ENCODE measurements around the gene SLC25A38. TPM values are rescaled to one million over a fixed set of nuclear protein-coding genes. Genes with fewer than 3 reads are reported as not detected.
"Not testable (repeated sequence)": the region's sequence is repeated elsewhere in the genome, so short reads cannot be mapped to it uniquely, and the experiment has no call there.

The SLC25A38 gene
- total and polyA plus RNA-seq, 4 donors, result 17.6 to 36.9 (median 29.3) TPM

GRCh38 chr3:39362812-39363211, 20.4 kb upstream of the SLC25A38 start:
- no peaks in the 10 kb centered on the region for H3K4me1 ChIP-seq (ENCODE audit: control insufficient read depth, insufficient read depth, low read length)
- H3K27me3 ChIP-seq (ENCODE audit: control insufficient read depth, insufficient read depth, low read length), result no peaks in the 10 kb centered on the region
- H3K36me3 ChIP-seq (ENCODE audit: control insufficient read depth, insufficient read depth, low read length), result no peaks in the 10 kb centered on the region
- WGBS (ENCODE audit: insufficient coverage), result 83% methylated on average over 1 of the region's 2 CpGs
- no peak for DNase-seq (ENCODE audit: low read depth in 4 of 6, low spot score in 6 of 6)
- no peaks in the 10 kb centered on the region for H3K9me3 ChIP-seq (ENCODE audit: control insufficient read depth, insufficient read depth, low read length)
- H3K4me3 ChIP-seq (ENCODE audit: low read depth, low read length), result no peak overlapping the region
- H3K27ac ChIP-seq (ENCODE audit: low read depth, low read length), result no peak overlapping the region

- not testable (repeated sequence) for H3K36me3 ChIP-seq (ENCODE audit: control insufficient read depth, insufficient read depth, low read length); H3K27ac ChIP-seq (ENCODE audit: low read depth, low read length); H3K9me3 ChIP-seq (ENCODE audit: control insufficient read depth, insufficient read depth, low read length); H3K27me3 ChIP-seq (ENCODE audit: control insufficient read depth, insufficient read depth, low read length); H3K4me1 ChIP-seq (ENCODE audit: control insufficient read depth, insufficient read depth, low read length); H3K4me3 ChIP-seq (ENCODE audit: low read depth, low read length); DNase-seq (ENCODE audit: low read depth in 4 of 6, low spot score in 6 of 6)
- WGBS (ENCODE audit: insufficient coverage), result no CpG with 5 or more reads among the region's 4 CpGs
Observed at GRCh38 chr3:39370450-39370849, 12.7 kb upstream of the SLC25A38 start.

- Histone ChIP-seq H3K27me3 (ENCODE audit: control insufficient read depth, insufficient read depth, low read length) (no peaks in the 10 kb centered on the region), H3K4me1 (ENCODE audit: control insufficient read depth, insufficient read depth, low read length) (no peaks in the 10 kb centered on the region), H3K36me3 (ENCODE audit: control insufficient read depth, insufficient read depth, low read length) (no peaks in the 10 kb centered on the region), H3K27ac (ENCODE audit: low read depth, low read length) (no peak overlapping the region), H3K9me3 (ENCODE audit: control insufficient read depth, insufficient read depth, low read length) (no peaks in the 10 kb centered on the region), H3K4me3 (ENCODE audit: low read depth, low read length) (no peak overlapping the region)
- no peak for DNase-seq (ENCODE audit: low read depth in 4 of 6, low spot score in 6 of 6)
Observed at GRCh38 chr3:39372833-39373232, 10.3 kb upstream of the SLC25A38 start.

GRCh38 chr3:39376959-39377634, 6.1 kb upstream of the SLC25A38 start:
- 38% methylated on average over 3 of the region's 5 CpGs for WGBS (ENCODE audit: insufficient coverage)
- Histone ChIP-seq H3K27ac (ENCODE audit: low read depth, low read length) (no peak overlapping the region), H3K36me3 (ENCODE audit: control insufficient read depth, insufficient read depth, low read length) (no peaks in the 10 kb centered on the region), H3K4me1 (ENCODE audit: control insufficient read depth, insufficient read depth, low read length) (no peaks in the 10 kb centered on the region), H3K27me3 (ENCODE audit: control insufficient read depth, insufficient read depth, low read length) (no peaks in the 10 kb centered on the region), H3K9me3 (ENCODE audit: control insufficient read depth, insufficient read depth, low read length) (no peaks in the 10 kb centered on the region), H3K4me3 (ENCODE audit: low read depth, low read length) (no peak overlapping the region)
- DNase-seq (ENCODE audit: low read depth in 4 of 6, low spot score in 6 of 6), result no peak

GRCh38 chr3:39378088-39378487, 5.1 kb upstream of the SLC25A38 start:
- DNase-seq (ENCODE audit: low read depth in 4 of 6, low spot score in 6 of 6), result peak in 4 of 6 donors; percentile 4 to 63 (median 24)
- H3K36me3 ChIP-seq (ENCODE audit: control insufficient read depth, insufficient read depth, low read length), result no peaks in the 10 kb centered on the region
- WGBS (ENCODE audit: insufficient coverage), result 17% methylated on average over 2 of the region's 4 CpGs
- no peak overlapping the region for H3K4me3 ChIP-seq (ENCODE audit: low read depth, low read length)
- no peaks in the 10 kb centered on the region for H3K9me3 ChIP-seq (ENCODE audit: control insufficient read depth, insufficient read depth, low read length)
- H3K4me1 ChIP-seq (ENCODE audit: control insufficient read depth, insufficient read depth, low read length), result peaks cover 3% of the 10 kb centered on the region
- no peak overlapping the region for H3K27ac ChIP-seq (ENCODE audit: low read depth, low read length)
- no peaks in the 10 kb centered on the region for H3K27me3 ChIP-seq (ENCODE audit: control insufficient read depth, insufficient read depth, low read length)

GRCh38 chr3:39378957-39379777, 4.0 kb upstream of the SLC25A38 start:
- Histone ChIP-seq H3K4me1 (ENCODE audit: control insufficient read depth, insufficient read depth, low read length) (peaks cover 8% of the 10 kb centered on the region), H3K27ac (ENCODE audit: low read depth, low read length) (no peak overlapping the region), H3K27me3 (ENCODE audit: control insufficient read depth, insufficient read depth, low read length) (no peaks in the 10 kb centered on the region), H3K9me3 (ENCODE audit: control insufficient read depth, insufficient read depth, low read length) (no peaks in the 10 kb centered on the region), H3K4me3 (ENCODE audit: low read depth, low read length) (no peak overlapping the region), H3K36me3 (ENCODE audit: control insufficient read depth, insufficient read depth, low read length) (no peaks in the 10 kb centered on the region)
- 100% methylated on average over 4 of the region's 10 CpGs for whole genome bisulfite sequencing (ENCODE audit: insufficient coverage)
- DNase-seq (ENCODE audit: low read depth in 4 of 6, low spot score in 6 of 6), result no peak

- no CpG with 5 or more reads among the region's 5 CpGs for WGBS (ENCODE audit: insufficient coverage)
- H3K9me3 ChIP-seq (ENCODE audit: control insufficient read depth, insufficient read depth, low read length), result no peaks in the 10 kb centered on the region
- no peaks in the 10 kb centered on the region for H3K27me3 ChIP-seq (ENCODE audit: control insufficient read depth, insufficient read depth, low read length)
Observed at GRCh38 chr3:39379778-39380155, 3.4 kb upstream of the SLC25A38 start.

GRCh38 chr3:39381432-39381831, 1.7 kb upstream of the SLC25A38 start:
- peaks cover 19% of the 10 kb centered on the region for H3K4me1 ChIP-seq (ENCODE audit: control insufficient read depth, insufficient read depth, low read length)
- DNase-seq (ENCODE audit: low read depth in 4 of 6, low spot score in 6 of 6), result no peak
- no CpG with 5 or more reads among the region's 3 CpGs for WGBS (ENCODE audit: insufficient coverage)

More at GRCh38 chr3:39379778-39380155, 3.4 kb upstream of the SLC25A38 start:
- Histone ChIP-seq H3K4me1 (ENCODE audit: control insufficient read depth, insufficient read depth, low read length) (peaks cover 13% of the 10 kb centered on the region), H3K27ac (ENCODE audit: low read depth, low read length) (no peak overlapping the region), H3K4me3 (ENCODE audit: low read depth, low read length) (no peak overlapping the region), H3K36me3 (ENCODE audit: control insufficient read depth, insufficient read depth, low read length) (no peaks in the 10 kb centered on the region)
- DNase-seq (ENCODE audit: low read depth in 4 of 6, low spot score in 6 of 6), result no peak

GRCh38 chr3:39383881-39384664, 903 bp downstream of the SLC25A38 start:
- H3K4me1 ChIP-seq (ENCODE audit: control insufficient read depth, insufficient read depth, low read length), result peaks cover 19% of the 10 kb centered on the region
- H3K36me3 ChIP-seq (ENCODE audit: control insufficient read depth, insufficient read depth, low read length), result no peaks in the 10 kb centered on the region
- no peaks in the 10 kb centered on the region for H3K27me3 ChIP-seq (ENCODE audit: control insufficient read depth, insufficient read depth, low read length)
- peak overlapping the region; percentile 93 for H3K4me3 ChIP-seq (ENCODE audit: low read depth, low read length)
- DNase-seq (ENCODE audit: low read depth in 4 of 6, low spot score in 6 of 6), result peak; percentile 83 to 97 (median 88)
- no peaks in the 10 kb centered on the region for H3K9me3 ChIP-seq (ENCODE audit: control insufficient read depth, insufficient read depth, low read length)
- WGBS (ENCODE audit: insufficient coverage), result 0% methylated on average over 57 of the region's 66 CpGs
- peak overlapping the region; percentile 96 for H3K27ac ChIP-seq (ENCODE audit: low read depth, low read length)

More at GRCh38 chr3:39381432-39381831, 1.7 kb upstream of the SLC25A38 start:
- no peaks in the 10 kb centered on the region for H3K27me3 ChIP-seq (ENCODE audit: control insufficient read depth, insufficient read depth, low read length)
- H3K9me3 ChIP-seq (ENCODE audit: control insufficient read depth, insufficient read depth, low read length), result no peaks in the 10 kb centered on the region
- H3K4me3 ChIP-seq (ENCODE audit: low read depth, low read length), result no peak overlapping the region
- no peak overlapping the region for H3K27ac ChIP-seq (ENCODE audit: low read depth, low read length)
- H3K36me3 ChIP-seq (ENCODE audit: control insufficient read depth, insufficient read depth, low read length), result no peaks in the 10 kb centered on the region
